Kidney epithelial cell (primary cell): ENCODE results near the gene TLR9. TPM values are rescaled to one million over a fixed set of nuclear protein-coding genes. Genes with fewer than 3 reads are reported as not detected.

Experiments
- DNase-seq: peaks from one replicate; pipeline ENCODE4 v3.0.0-alpha.2; 2010; ENCODE audit warnings: low read depth
- H3K27me3 ChIP-seq: 2 replicates; pipeline ENCODE4 v1.6.0; 2011; ENCODE audit warnings: low read length; ENCODE audit not compliant: control insufficient read depth, insufficient read depth
- H3K36me3 ChIP-seq: 2 replicates; pipeline ENCODE4 v1.5.1; 2011; ENCODE audit warnings: low read length; ENCODE audit not compliant: control insufficient read depth, insufficient read depth
- H3K4me3 ChIP-seq: 2 replicates; pipeline ENCODE4 v1.5.1; 2011; ENCODE audit warnings: low read depth, mild to moderate bottlenecking, control low read depth, low read length
- CTCF ChIP-seq: IDR thresholded peaks from 2 replicates; pipeline ENCODE4 v1.5.1; 2011; ENCODE audit warnings: mild to moderate bottlenecking, moderate library complexity, low read length, control low read depth, inconsistent platforms; ENCODE audit not compliant: insufficient read depth, poor library complexity, severe bottlenecking
- total RNA-seq: library from RNA; depleted of rRNA; stranded (reverse); fragments of >200 nt; gene quantifications from 2 replicates; pipeline ENCODE4 v1.2.3, GENCODE V29; 2015

TLR9 gene
- total RNA-seq, 1 donor from 2014 or later = not detected

- no peak for DNase-seq
- TF ChIP-seq CTCF = no peak
- no peak overlapping the region for H3K4me3 ChIP-seq
- peaks cover 2% of the 10 kb centered on the region for H3K36me3 ChIP-seq
- H3K27me3 ChIP-seq = no peaks in the 10 kb centered on the region
These were observed 23.5 kb upstream of the TLR9 start for GRCh38 chr3:52248816-52249547.

- Histone ChIP-seq H3K36me3 (no peaks in the 10 kb centered on the region), H3K27me3 (no peaks in the 10 kb centered on the region), H3K4me3 (no peak overlapping the region)
- no peak for TF ChIP-seq CTCF
- no peak for DNase-seq
These were observed 22.7 kb upstream of the TLR9 start for GRCh38 chr3:52248165-52248541.

GRCh38 chr3:52247409-52248164, 22.1 kb upstream of the TLR9 start:
- H3K27me3 ChIP-seq = no peaks in the 10 kb centered on the region
- no peak for DNase-seq
- TF ChIP-seq CTCF = no peak
- no peak overlapping the region for H3K4me3 ChIP-seq
- no peaks in the 10 kb centered on the region for H3K36me3 ChIP-seq

GRCh38 chr3:52246728-52247408, 21.4 kb upstream of the TLR9 start:
- Histone ChIP-seq H3K4me3 (no peak overlapping the region), H3K27me3 (no peaks in the 10 kb centered on the region), H3K36me3 (no peaks in the 10 kb centered on the region)
- no peak for DNase-seq
- TF ChIP-seq CTCF = no peak

- DNase-seq = no peak
- TF ChIP-seq CTCF = no peak
- H3K36me3 ChIP-seq = no peaks in the 10 kb centered on the region
These were observed 20.8 kb upstream of the TLR9 start for GRCh38 chr3:52246264-52246620.

More at GRCh38 chr3:52246264-52246620, 20.8 kb upstream of the TLR9 start:
- H3K27me3 ChIP-seq = no peaks in the 10 kb centered on the region
- H3K4me3 ChIP-seq = peak overlapping the region; percentile 29
